ENCODE data around the gene RB1. TPM values are rescaled to one million over a fixed set of nuclear protein-coding genes. Genes with fewer than 3 reads are reported as not detected.

The RB1 gene
- polyA plus RNA-seq, 1 donor from 2014 or later = 29.5 TPM

GRCh38 chr13:48391257-48391656 is 87.7 kb downstream of the RB1 start:
- Histone ChIP-seq H3K27ac (ENCODE audit: low read length) (no peak overlapping the region), H2AFZ (ENCODE audit: low read depth, low read length) (no peak overlapping the region), H3K4me2 (ENCODE audit: low read length) (no peak overlapping the region), H3K9me3 (ENCODE audit: low read length) (no peaks in the 10 kb centered on the region), H3K27me3 (ENCODE audit: insufficient read depth, low read depth, low read length) (no peaks in the 10 kb centered on the region), H3K4me3 (ENCODE audit: low read length) (no peak overlapping the region), H3K79me2 (replicated peaks; ENCODE audit: insufficient read depth, low read length) (no peaks in the 10 kb centered on the region), H4K20me1 (ENCODE audit: insufficient read depth) (no peaks in the 10 kb centered on the region), H3K36me3 (ENCODE audit: insufficient read depth, low read length) (no peaks in the 10 kb centered on the region), H3K9me2 (ENCODE audit: insufficient read depth, low read length) (no peaks in the 10 kb centered on the region), H3F3A (ENCODE audit: insufficient read depth, low read length, poor library complexity, severe bottlenecking) (no peaks in the 10 kb centered on the region), H3K9ac (ENCODE audit: low read length) (no peak overlapping the region)
- TF ChIP-seq EP300 (conservative IDR thresholded peaks at IDR 0.05; ENCODE audit: poor library complexity, severe bottlenecking) = no peak

- H2AFZ ChIP-seq (ENCODE audit: low read depth, low read length) = no peak overlapping the region
- no peak overlapping the region for H3K9ac ChIP-seq (ENCODE audit: low read length)
- H3K36me3 ChIP-seq (ENCODE audit: insufficient read depth, low read length) = no peaks in the 10 kb centered on the region
- H3K4me3 ChIP-seq (ENCODE audit: low read length) = no peak overlapping the region
- no peaks in the 10 kb centered on the region for H4K20me1 ChIP-seq (ENCODE audit: insufficient read depth)
- no peaks in the 10 kb centered on the region for H3K9me3 ChIP-seq (ENCODE audit: low read length)
- H3K27ac ChIP-seq (ENCODE audit: low read length) = no peak overlapping the region
- H3F3A ChIP-seq (ENCODE audit: insufficient read depth, low read length, poor library complexity, severe bottlenecking) = no peaks in the 10 kb centered on the region
- TF ChIP-seq EP300 (conservative IDR thresholded peaks at IDR 0.05; ENCODE audit: poor library complexity, severe bottlenecking) = no peak
- TF ChIP-seq POLR2AphosphoS5 (IDR thresholded peaks at IDR 0.05) = no peak
- H3K4me2 ChIP-seq (ENCODE audit: low read length) = no peak overlapping the region
- H3K79me2 ChIP-seq (replicated peaks; ENCODE audit: insufficient read depth, low read length) = no peaks in the 10 kb centered on the region
- H3K9me2 ChIP-seq (ENCODE audit: insufficient read depth, low read length) = no peaks in the 10 kb centered on the region
- H3K27me3 ChIP-seq (ENCODE audit: insufficient read depth, low read depth, low read length) = no peaks in the 10 kb centered on the region
Observed at GRCh38 chr13:48393030-48393697, 89.6 kb downstream of the RB1 start.

DNA sequence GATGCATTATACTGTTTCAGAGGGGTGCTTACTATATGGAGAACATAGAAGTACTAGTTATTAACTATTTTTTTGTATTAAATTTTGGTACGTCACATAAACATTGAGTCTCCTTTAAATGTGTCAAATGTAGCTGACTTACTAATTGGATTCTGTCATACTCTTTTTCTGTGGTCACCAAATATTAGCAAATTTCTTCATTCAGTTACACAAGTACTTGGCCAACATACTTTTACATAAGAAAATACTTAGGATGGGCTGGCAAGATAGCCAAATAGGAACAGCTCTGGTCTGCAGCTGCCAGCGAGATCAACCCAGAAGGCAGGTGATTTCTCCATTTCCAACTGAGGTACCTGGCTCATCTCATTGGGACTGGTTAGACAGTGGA is 90.1 kb downstream of the RB1 start:
- Histone ChIP-seq H3K4me2 (ENCODE audit: low read length) (no peak overlapping the region), H3K9me3 (ENCODE audit: low read length) (no peaks in the 10 kb centered on the region), H3K9me2 (ENCODE audit: insufficient read depth, low read length) (no peaks in the 10 kb centered on the region), H2AFZ (ENCODE audit: low read depth, low read length) (no peak overlapping the region), H3K36me3 (ENCODE audit: insufficient read depth, low read length) (no peaks in the 10 kb centered on the region), H3F3A (ENCODE audit: insufficient read depth, low read length, poor library complexity, severe bottlenecking) (no peaks in the 10 kb centered on the region), H3K27me3 (ENCODE audit: insufficient read depth, low read depth, low read length) (no peaks in the 10 kb centered on the region), H4K20me1 (ENCODE audit: insufficient read depth) (no peaks in the 10 kb centered on the region), H3K9ac (ENCODE audit: low read length) (no peak overlapping the region), H3K4me3 (ENCODE audit: low read length) (no peak overlapping the region), H3K27ac (ENCODE audit: low read length) (no peak overlapping the region), H3K79me2 (replicated peaks; ENCODE audit: insufficient read depth, low read length) (no peaks in the 10 kb centered on the region)
- TF ChIP-seq EZH2 (IDR thresholded peaks at IDR 0.05; ENCODE audit: borderline replicate concordance, insufficient read depth, low read length, poor library complexity, severe bottlenecking) (no peak), MXI1 (conservative IDR thresholded peaks at IDR 0.05; ENCODE audit: poor library complexity, severe bottlenecking) (no peak), EP300 (conservative IDR thresholded peaks at IDR 0.05; ENCODE audit: poor library complexity, severe bottlenecking) (no peak)
- TF ChIP-seq, protein P1, sequence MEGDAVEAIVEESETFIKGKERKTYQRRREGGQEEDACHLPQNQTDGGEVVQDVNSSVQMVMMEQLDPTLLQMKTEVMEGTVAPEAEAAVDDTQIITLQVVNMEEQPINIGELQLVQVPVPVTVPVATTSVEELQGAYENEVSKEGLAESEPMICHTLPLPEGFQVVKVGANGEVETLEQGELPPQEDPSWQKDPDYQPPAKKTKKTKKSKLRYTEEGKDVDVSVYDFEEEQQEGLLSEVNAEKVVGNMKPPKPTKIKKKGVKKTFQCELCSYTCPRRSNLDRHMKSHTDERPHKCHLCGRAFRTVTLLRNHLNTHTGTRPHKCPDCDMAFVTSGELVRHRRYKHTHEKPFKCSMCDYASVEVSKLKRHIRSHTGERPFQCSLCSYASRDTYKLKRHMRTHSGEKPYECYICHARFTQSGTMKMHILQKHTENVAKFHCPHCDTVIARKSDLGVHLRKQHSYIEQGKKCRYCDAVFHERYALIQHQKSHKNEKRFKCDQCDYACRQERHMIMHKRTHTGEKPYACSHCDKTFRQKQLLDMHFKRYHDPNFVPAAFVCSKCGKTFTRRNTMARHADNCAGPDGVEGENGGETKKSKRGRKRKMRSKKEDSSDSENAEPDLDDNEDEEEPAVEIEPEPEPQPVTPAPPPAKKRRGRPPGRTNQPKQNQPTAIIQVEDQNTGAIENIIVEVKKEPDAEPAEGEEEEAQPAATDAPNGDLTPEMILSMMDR (IDR thresholded peaks at IDR 0.05; ENCODE audit: poor library complexity, severe bottlenecking) = no peak

DNA sequence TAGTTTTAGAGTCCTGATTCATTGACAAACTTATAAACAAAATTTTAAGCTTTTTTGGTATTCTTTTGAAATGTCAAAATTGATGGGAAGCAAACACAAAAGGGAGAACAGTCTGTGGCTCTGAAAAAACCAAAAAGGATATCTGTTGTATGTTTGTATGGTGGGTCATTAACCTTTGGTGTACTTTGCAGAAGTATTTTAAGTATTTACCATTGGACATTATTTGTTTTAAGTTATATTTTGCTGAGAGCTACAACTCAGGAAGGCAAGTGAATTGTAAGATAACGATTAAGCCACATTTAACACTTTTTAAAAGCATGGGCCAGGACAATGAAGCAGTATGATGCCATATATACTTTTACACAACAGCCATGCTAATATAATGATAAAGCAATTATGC is 94.2 kb downstream of the RB1 start:
- Histone ChIP-seq H3K9me3 (ENCODE audit: low read length) (no peaks in the 10 kb centered on the region), H3K79me2 (replicated peaks; ENCODE audit: insufficient read depth, low read length) (no peaks in the 10 kb centered on the region), H3K4me2 (ENCODE audit: low read length) (no peak overlapping the region), H3K36me3 (ENCODE audit: insufficient read depth, low read length) (no peaks in the 10 kb centered on the region), H3K27me3 (ENCODE audit: insufficient read depth, low read depth, low read length) (no peaks in the 10 kb centered on the region), H4K20me1 (ENCODE audit: insufficient read depth) (no peaks in the 10 kb centered on the region), H3K4me3 (ENCODE audit: low read length) (no peak overlapping the region), H3K9ac (ENCODE audit: low read length) (no peak overlapping the region), H3F3A (ENCODE audit: insufficient read depth, low read length, poor library complexity, severe bottlenecking) (no peaks in the 10 kb centered on the region), H2AFZ (ENCODE audit: low read depth, low read length) (no peak overlapping the region), H3K27ac (ENCODE audit: low read length) (no peak overlapping the region), H3K9me2 (ENCODE audit: insufficient read depth, low read length) (no peaks in the 10 kb centered on the region)
- TF ChIP-seq EP300 (conservative IDR thresholded peaks at IDR 0.05; ENCODE audit: poor library complexity, severe bottlenecking) (no peak), RAD21 (conservative IDR thresholded peaks at IDR 0.05) (no peak), REST (IDR thresholded peaks at IDR 0.05; ENCODE audit: borderline replicate concordance) (no peak), SMC3 (conservative IDR thresholded peaks at IDR 0.05; ENCODE audit: poor library complexity) (no peak), EZH2 (IDR thresholded peaks at IDR 0.05; ENCODE audit: borderline replicate concordance, insufficient read depth, low read length, poor library complexity, severe bottlenecking) (no peak), TAF1 (IDR thresholded peaks at IDR 0.05; ENCODE audit: low read depth) (no peak), POLR2AphosphoS5 (IDR thresholded peaks at IDR 0.05) (no peak), MXI1 (conservative IDR thresholded peaks at IDR 0.05; ENCODE audit: poor library complexity, severe bottlenecking) (no peak)
- TF ChIP-seq, protein P1 (IDR thresholded peaks at IDR 0.05; ENCODE audit: poor library complexity, severe bottlenecking) = no peak

All from neural cell (in vitro differentiated cells).